Measurements from ENCODE around the gene CREB5.

CREB5 gene

GRCh38 chr7:28647076-28647421 lies 234.7 kb downstream of the CREB5 start:
- ChIA-PET POLR2A (no interaction called here), CTCF (interaction anchor here (0.8 to 4.4 kb wide), 5 partner anchors 7 to 30 kb away, joined by 3 to 20 read pairs (median 9); no protein-coding TSS in a partner anchor)
- no peak for DNase-seq (ENCODE audit: extremely low spot score)
- TF ChIP-seq, protein P1, sequence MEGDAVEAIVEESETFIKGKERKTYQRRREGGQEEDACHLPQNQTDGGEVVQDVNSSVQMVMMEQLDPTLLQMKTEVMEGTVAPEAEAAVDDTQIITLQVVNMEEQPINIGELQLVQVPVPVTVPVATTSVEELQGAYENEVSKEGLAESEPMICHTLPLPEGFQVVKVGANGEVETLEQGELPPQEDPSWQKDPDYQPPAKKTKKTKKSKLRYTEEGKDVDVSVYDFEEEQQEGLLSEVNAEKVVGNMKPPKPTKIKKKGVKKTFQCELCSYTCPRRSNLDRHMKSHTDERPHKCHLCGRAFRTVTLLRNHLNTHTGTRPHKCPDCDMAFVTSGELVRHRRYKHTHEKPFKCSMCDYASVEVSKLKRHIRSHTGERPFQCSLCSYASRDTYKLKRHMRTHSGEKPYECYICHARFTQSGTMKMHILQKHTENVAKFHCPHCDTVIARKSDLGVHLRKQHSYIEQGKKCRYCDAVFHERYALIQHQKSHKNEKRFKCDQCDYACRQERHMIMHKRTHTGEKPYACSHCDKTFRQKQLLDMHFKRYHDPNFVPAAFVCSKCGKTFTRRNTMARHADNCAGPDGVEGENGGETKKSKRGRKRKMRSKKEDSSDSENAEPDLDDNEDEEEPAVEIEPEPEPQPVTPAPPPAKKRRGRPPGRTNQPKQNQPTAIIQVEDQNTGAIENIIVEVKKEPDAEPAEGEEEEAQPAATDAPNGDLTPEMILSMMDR (IDR thresholded peaks at IDR 0.05; ENCODE audit: control extremely low read depth, extremely low read depth, low read depth, missing control alignments): no peak

DNA sequence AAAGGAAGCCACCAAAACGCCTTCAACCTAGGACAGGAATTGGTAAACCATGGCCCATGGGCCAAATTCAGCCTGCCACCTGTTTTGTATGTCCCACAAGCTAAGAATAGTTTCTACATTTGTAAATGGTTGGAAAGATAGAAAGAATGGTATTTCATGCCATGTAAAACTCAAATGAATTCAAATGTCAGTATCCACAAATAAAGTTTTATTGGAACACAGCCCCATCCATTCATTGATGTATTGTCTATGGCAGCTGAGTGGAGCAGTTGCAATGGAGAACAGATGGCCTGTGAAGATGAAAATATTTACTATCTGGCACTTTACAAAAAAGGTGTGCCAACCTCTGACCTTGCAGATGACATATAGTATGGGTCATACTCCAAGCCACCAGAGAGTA lies 236.9 kb downstream of the CREB5 start:
- CTCF ChIA-PET: interaction anchor here (0.8 to 4.4 kb wide), 7 partner anchors 11 to 237 kb away, joined by 3 to 20 read pairs (median 3); partner anchors contain the start of gene CREB5
- POLR2A ChIA-PET: no interaction called here
- TF ChIP-seq, protein P1 (IDR thresholded peaks at IDR 0.05; ENCODE audit: control extremely low read depth, extremely low read depth, low read depth, missing control alignments): no peak
- DNase-seq (ENCODE audit: extremely low spot score): no peak

DNA sequence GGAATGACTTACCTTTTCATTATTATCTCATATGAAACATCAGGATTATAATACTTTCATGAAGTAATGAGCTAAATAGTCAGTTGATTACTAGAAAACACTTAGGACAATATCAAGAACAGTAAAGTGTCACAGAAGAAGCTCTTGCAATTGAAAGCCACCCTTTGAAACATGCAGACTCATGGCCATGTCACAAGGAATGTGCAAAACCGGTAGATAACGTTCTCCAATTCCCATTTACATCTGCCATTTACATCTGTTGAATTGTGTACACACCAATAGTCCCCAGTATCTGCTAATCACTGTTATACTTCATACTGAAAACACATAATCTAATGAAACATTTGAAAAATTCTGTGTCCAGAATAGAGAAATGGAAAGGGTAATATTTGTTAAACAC lies 237.5 kb downstream of the CREB5 start:
- TF ChIP-seq, protein P1 (IDR thresholded peaks at IDR 0.05; ENCODE audit: control extremely low read depth, extremely low read depth, low read depth, missing control alignments): no peak
- ChIA-PET POLR2A (no interaction called here), CTCF (interaction anchor here (0.9 to 4.4 kb wide), 5 partner anchors 10 to 49 kb away, joined by 3 to 20 read pairs (median 3); no protein-coding TSS in a partner anchor)
- no peak for DNase-seq (ENCODE audit: extremely low spot score)

DNA sequence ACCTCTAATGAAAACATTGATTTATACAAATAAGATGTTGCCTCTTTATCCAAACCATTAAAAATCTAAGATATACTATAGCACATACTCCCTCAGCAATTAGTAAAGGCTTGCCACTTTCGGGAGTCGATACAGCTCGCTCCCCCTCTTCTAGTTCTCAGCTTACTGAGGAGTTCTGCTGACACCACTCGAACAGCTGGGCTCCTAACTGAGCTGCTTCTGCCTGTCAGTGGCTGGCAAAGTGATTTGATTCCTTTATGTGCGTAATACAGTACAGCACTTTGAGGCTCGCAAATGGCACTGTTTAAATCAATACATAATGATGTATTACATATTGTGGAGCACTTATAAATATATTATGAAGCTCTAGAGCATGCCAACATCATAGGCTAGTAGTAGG lies 241.8 kb downstream of the CREB5 start:
- ChIA-PET POLR2A (no interaction called here), CTCF (interaction anchor here (1.0 to 2.2 kb wide), 7 partner anchors 8 to 63 kb away, joined by 3 to 9 read pairs (median 4); no protein-coding TSS in a partner anchor)
- no peak for DNase-seq (ENCODE audit: extremely low spot score)
- TF ChIP-seq, protein P1 (IDR thresholded peaks at IDR 0.05; ENCODE audit: control extremely low read depth, extremely low read depth, low read depth, missing control alignments): no peak

GRCh38 chr7:28656529-28656928 lies 244.2 kb downstream of the CREB5 start:
- TF ChIP-seq, protein P1 (IDR thresholded peaks at IDR 0.05; ENCODE audit: control extremely low read depth, extremely low read depth, low read depth, missing control alignments): no peak
- CTCF ChIA-PET: interaction anchor here (1.7 kb wide), 1 partner anchor 14 kb away, joined by 3 read pairs; no protein-coding TSS in a partner anchor
- POLR2A ChIA-PET: no interaction called here
- no peak for DNase-seq (ENCODE audit: extremely low spot score)

DNA sequence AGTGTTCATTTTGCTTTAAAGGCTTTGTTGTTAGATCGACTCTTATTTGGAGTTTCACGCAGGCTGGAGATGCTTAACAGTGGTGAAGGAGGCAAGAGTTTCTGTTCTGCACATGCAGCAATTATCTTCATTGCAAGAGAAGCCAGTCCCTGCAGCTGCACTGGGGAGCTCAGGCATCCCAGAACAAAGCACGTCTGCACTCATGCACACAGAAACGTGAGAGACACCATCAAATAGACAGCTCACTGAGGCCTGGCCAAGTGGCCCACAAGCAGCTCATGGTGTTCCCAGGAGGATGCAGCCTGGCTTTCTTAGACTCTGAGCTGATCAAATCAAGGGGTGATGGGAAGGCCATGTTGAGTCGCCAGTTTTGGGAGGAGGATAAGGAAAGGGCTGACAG lies 246.1 kb downstream of the CREB5 start:
- TF ChIP-seq, protein P1 (IDR thresholded peaks at IDR 0.05; ENCODE audit: control extremely low read depth, extremely low read depth, low read depth, missing control alignments): no peak
- ChIA-PET POLR2A (no interaction called here), CTCF (interaction anchor here (1.7 to 3.7 kb wide), 2 partner anchors 10 to 31 kb away, joined by 5 to 20 read pairs; no protein-coding TSS in a partner anchor)

More for the DNA sequence above, 246.1 kb downstream of the CREB5 start:
- no peak for DNase-seq (ENCODE audit: extremely low spot score)
